HG02840 (cell line): ENCODE data around the gene LRRC57.

Experiments
- ATAC-seq: cut with Tn5 transposase; IDR thresholded peaks from one replicate; pipeline ENCODE4 v1.9.1; 2021; ENCODE audit warnings: mild to moderate bottlenecking, moderate library complexity, moderate number of reproducible peaks; ENCODE audit not compliant: unreplicated experiment, low FRiP score

LRRC57 gene

GRCh38 chr15:42553554-42553953 lies 5.0 kb upstream of the LRRC57 start:
- no peak for ATAC-seq

- ATAC-seq: no peak
Measured at GRCh38 chr15:42549741-42550392, 1.3 kb upstream of the LRRC57 start.

- peak; percentile 18 for ATAC-seq
Measured at GRCh38 chr15:42549032-42549491, 469 bp upstream of the LRRC57 start.

GRCh38 chr15:42547918-42548248 lies 710 bp downstream of the LRRC57 start:
- ATAC-seq: no peak

GRCh38 chr15:42544853-42545629 lies 3.6 kb downstream of the LRRC57 start:
- no peak for ATAC-seq

- no peak for ATAC-seq
Measured at GRCh38 chr15:42533246-42533645, 15.3 kb downstream of the LRRC57 start.

- ATAC-seq: no peak
Measured at GRCh38 chr15:42528970-42529369, 19.6 kb downstream of the LRRC57 start.

- ATAC-seq: no peak
Measured at GRCh38 chr15:42523331-42523730, 25.3 kb downstream of the LRRC57 start.

GRCh38 chr15:42511007-42511391 lies 37.6 kb downstream of the LRRC57 start:
- ATAC-seq: no peak

GRCh38 chr15:42510258-42511006 lies 38.2 kb downstream of the LRRC57 start:
- no peak for ATAC-seq

- no peak for ATAC-seq
Measured at GRCh38 chr15:42508263-42508690, 40.3 kb downstream of the LRRC57 start.

- no peak for ATAC-seq
Measured at GRCh38 chr15:42507514-42507913, 41.1 kb downstream of the LRRC57 start.

- ATAC-seq: no peak
Measured at GRCh38 chr15:42504631-42505030, 44.0 kb downstream of the LRRC57 start.

- no peak for ATAC-seq
Measured at GRCh38 chr15:42503825-42504224, 44.8 kb downstream of the LRRC57 start.

- ATAC-seq: no peak
Measured at GRCh38 chr15:42502477-42502876, 46.1 kb downstream of the LRRC57 start.

- no peak for ATAC-seq
Measured at GRCh38 chr15:42499858-42500609, 48.6 kb downstream of the LRRC57 start.

- ATAC-seq: no peak
Measured at GRCh38 chr15:42498212-42499068, 50.2 kb downstream of the LRRC57 start.

- ATAC-seq: peak; percentile 68
Measured at GRCh38 chr15:42495361-42496212, 53.0 kb downstream of the LRRC57 start, which contains the start of gene SNAP23. TSS of gene SNAP23 (plus strand) at chr15:42495634. CDS start at chr15:42511847, 16,213 bp downstream.

- no peak for ATAC-seq
Measured at GRCh38 chr15:42494998-42495360, 53.6 kb downstream of the LRRC57 start.
